Measurements from ENCODE around the gene COPE.

COPE gene

GRCh38 chr19:18898081-18898606 is 21.0 kb downstream of the COPE start:
- H3K9me3 ChIP-seq (ENCODE audit: insufficient read depth, low read length) = no peaks in the 10 kb centered on the region
- peaks cover 18% of the 10 kb centered on the region for H3K36me3 ChIP-seq (replicated peaks; ENCODE audit: low read depth, low read length)
- no peak overlapping the region for H2AFZ ChIP-seq (ENCODE audit: low read depth, low read length)
- no peaks in the 10 kb centered on the region; the same call in 1 of the 2 replicates for H4K20me1 ChIP-seq (ENCODE audit: insufficient read depth, low read length)
- no peak overlapping the region for H3K4me3 ChIP-seq (ENCODE audit: low read length)
- H3K4me2 ChIP-seq (ENCODE audit: low read length) = no peak overlapping the region
- H3K27ac ChIP-seq (ENCODE audit: low read length) = no peak overlapping the region
- H3K27me3 ChIP-seq (ENCODE audit: low read depth, low read length) = no peaks in the 10 kb centered on the region
- no peaks in the 10 kb centered on the region for H3K79me2 ChIP-seq (ENCODE audit: low read length)
- no peak overlapping the region for H3K9ac ChIP-seq (ENCODE audit: low read length)
- TF ChIP-seq, protein P1, sequence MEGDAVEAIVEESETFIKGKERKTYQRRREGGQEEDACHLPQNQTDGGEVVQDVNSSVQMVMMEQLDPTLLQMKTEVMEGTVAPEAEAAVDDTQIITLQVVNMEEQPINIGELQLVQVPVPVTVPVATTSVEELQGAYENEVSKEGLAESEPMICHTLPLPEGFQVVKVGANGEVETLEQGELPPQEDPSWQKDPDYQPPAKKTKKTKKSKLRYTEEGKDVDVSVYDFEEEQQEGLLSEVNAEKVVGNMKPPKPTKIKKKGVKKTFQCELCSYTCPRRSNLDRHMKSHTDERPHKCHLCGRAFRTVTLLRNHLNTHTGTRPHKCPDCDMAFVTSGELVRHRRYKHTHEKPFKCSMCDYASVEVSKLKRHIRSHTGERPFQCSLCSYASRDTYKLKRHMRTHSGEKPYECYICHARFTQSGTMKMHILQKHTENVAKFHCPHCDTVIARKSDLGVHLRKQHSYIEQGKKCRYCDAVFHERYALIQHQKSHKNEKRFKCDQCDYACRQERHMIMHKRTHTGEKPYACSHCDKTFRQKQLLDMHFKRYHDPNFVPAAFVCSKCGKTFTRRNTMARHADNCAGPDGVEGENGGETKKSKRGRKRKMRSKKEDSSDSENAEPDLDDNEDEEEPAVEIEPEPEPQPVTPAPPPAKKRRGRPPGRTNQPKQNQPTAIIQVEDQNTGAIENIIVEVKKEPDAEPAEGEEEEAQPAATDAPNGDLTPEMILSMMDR (IDR thresholded peaks at IDR 0.05; ENCODE audit: low read depth, low read length) = no peak
- no peak for TF ChIP-seq EZH2phosphoT487 (IDR thresholded peaks at IDR 0.05; ENCODE audit: low read depth)
- no peaks in the 10 kb centered on the region for H3K4me1 ChIP-seq (ENCODE audit: low read length)

GRCh38 chr19:18897094-18898029 is 21.8 kb downstream of the COPE start:
- no peaks in the 10 kb centered on the region for H3K9me3 ChIP-seq (ENCODE audit: insufficient read depth, low read length)
- peaks cover 18% of the 10 kb centered on the region for H3K36me3 ChIP-seq (replicated peaks; ENCODE audit: low read depth, low read length)
- no peak for TF ChIP-seq EZH2phosphoT487 (IDR thresholded peaks at IDR 0.05; ENCODE audit: low read depth)
- TF ChIP-seq, protein P1 (IDR thresholded peaks at IDR 0.05; ENCODE audit: low read depth, low read length) = no peak
- H3K4me2 ChIP-seq (ENCODE audit: low read length) = no peak overlapping the region
- H3K9ac ChIP-seq (ENCODE audit: low read length) = no peak overlapping the region
- H3K79me2 ChIP-seq (ENCODE audit: low read length) = no peaks in the 10 kb centered on the region
- no peaks in the 10 kb centered on the region for H3K4me1 ChIP-seq (ENCODE audit: low read length)
- no peaks in the 10 kb centered on the region for H4K20me1 ChIP-seq (ENCODE audit: insufficient read depth, low read length)
- no peaks in the 10 kb centered on the region for H3K27me3 ChIP-seq (ENCODE audit: low read depth, low read length)
- H3K4me3 ChIP-seq (ENCODE audit: low read length) = no peak overlapping the region
- no peak overlapping the region for H3K27ac ChIP-seq (ENCODE audit: low read length)
- H2AFZ ChIP-seq (ENCODE audit: low read depth, low read length) = no peak overlapping the region

DNA sequence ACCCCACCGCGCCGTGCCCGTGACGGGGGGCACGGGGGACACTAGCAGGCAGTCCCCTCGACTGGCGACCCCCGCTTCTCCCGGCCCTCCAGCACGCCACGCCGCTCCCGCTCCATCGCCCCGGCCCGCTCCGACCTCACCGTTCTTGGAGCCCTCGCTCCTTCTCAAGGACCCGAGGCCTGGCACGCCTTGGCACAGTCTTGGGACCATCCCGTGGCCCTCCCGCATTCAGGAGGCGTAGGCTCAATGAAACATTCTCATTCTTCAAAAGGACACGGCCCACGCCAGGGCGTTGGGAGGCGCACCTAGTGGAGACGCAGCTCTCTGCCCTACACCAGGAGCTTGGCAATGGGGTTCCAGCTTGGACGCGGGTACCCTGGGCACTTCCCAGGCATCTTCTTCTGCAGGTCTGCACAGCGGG is 22.8 kb downstream of the COPE start:
- H3K9ac ChIP-seq (ENCODE audit: low read length) = no peak overlapping the region
- H3K27me3 ChIP-seq (ENCODE audit: low read depth, low read length) = no peaks in the 10 kb centered on the region
- no peak overlapping the region for H2AFZ ChIP-seq (ENCODE audit: low read depth, low read length)
- H3K9me3 ChIP-seq (ENCODE audit: insufficient read depth, low read length) = no peaks in the 10 kb centered on the region
- TF ChIP-seq, protein P1 (IDR thresholded peaks at IDR 0.05; ENCODE audit: low read depth, low read length) = no peak
- no peak for TF ChIP-seq EZH2phosphoT487 (IDR thresholded peaks at IDR 0.05; ENCODE audit: low read depth)
- H3K79me2 ChIP-seq (ENCODE audit: low read length) = no peaks in the 10 kb centered on the region
- H3K27ac ChIP-seq (ENCODE audit: low read length) = no peak overlapping the region
- no peaks in the 10 kb centered on the region for H4K20me1 ChIP-seq (ENCODE audit: insufficient read depth, low read length)
- H3K4me1 ChIP-seq (ENCODE audit: low read length) = no peaks in the 10 kb centered on the region
- H3K36me3 ChIP-seq (replicated peaks; ENCODE audit: low read depth, low read length) = peaks cover 16% of the 10 kb centered on the region
- no peak overlapping the region for H3K4me2 ChIP-seq (ENCODE audit: low read length)
- no peak overlapping the region for H3K4me3 ChIP-seq (ENCODE audit: low read length)

GRCh38 chr19:18895824-18896341 is 23.3 kb downstream of the COPE start, which contains the start of gene CERS1:
Gene CERS1 (minus strand): TSS chr19:18896158. CDS start chr19:18896072, 86 bp downstream.
- no peaks in the 10 kb centered on the region for H3K4me1 ChIP-seq (ENCODE audit: low read length)
- peaks cover 10% of the 10 kb centered on the region for H3K36me3 ChIP-seq (replicated peaks; ENCODE audit: low read depth, low read length)
- no peak within 1 kb of the TSS for H3K9ac ChIP-seq (ENCODE audit: low read length)
- no peak within 1 kb of the TSS for H3K4me2 ChIP-seq (ENCODE audit: low read length)
- no peaks in the 10 kb centered on the region for H3K27me3 ChIP-seq (ENCODE audit: low read depth, low read length)
- no peak for TF ChIP-seq EZH2phosphoT487 (IDR thresholded peaks at IDR 0.05; ENCODE audit: low read depth)
- TF ChIP-seq, protein P1 (IDR thresholded peaks at IDR 0.05; ENCODE audit: low read depth, low read length) = no peak
- no peak within 1 kb of the TSS for H3K4me3 ChIP-seq (ENCODE audit: low read length)
- H2AFZ ChIP-seq (ENCODE audit: low read depth, low read length) = no peak within 1 kb of the TSS
- no peak within 1 kb of the TSS for H3K27ac ChIP-seq (ENCODE audit: low read length)
- H3K79me2 ChIP-seq (ENCODE audit: low read length) = no peaks in the 10 kb centered on the region
- H4K20me1 ChIP-seq (ENCODE audit: insufficient read depth, low read length) = no peaks in the 10 kb centered on the region
- no peaks in the 10 kb centered on the region for H3K9me3 ChIP-seq (ENCODE audit: insufficient read depth, low read length)

Measured in OCI-LY3 (cell line).